Trophoblast cell (in vitro differentiated cells and primary cell): Measurements from ENCODE around the gene ATP13A4.

ENCODE experiments used
- DNase-seq, 2 donors: peaks; one replicate each; pipeline ENCODE4 v3.0.0-alpha.2; 2016
- H2AFZ ChIP-seq: 2 replicates; pipeline ENCODE4 v1.6.1; 2013; ENCODE audit warnings: low read length, moderate library complexity, mild to moderate bottlenecking; ENCODE audit not compliant: insufficient read depth, poor library complexity
- H2AK5ac ChIP-seq: 2 replicates; pipeline ENCODE4 v1.6.1; 2013; ENCODE audit warnings: mild to moderate bottlenecking, low read length
- H2BK120ac ChIP-seq: 2 replicates; pipeline ENCODE4 v1.6.1; 2013; ENCODE audit warnings: low read length, mild to moderate bottlenecking, moderate library complexity; ENCODE audit not compliant: insufficient read depth, poor library complexity
- H2BK12ac ChIP-seq: 2 replicates; pipeline ENCODE4 v1.6.1; 2013; ENCODE audit warnings: mild to moderate bottlenecking, low read length, moderate library complexity
- H2BK5ac ChIP-seq: 2 replicates; pipeline ENCODE4 v1.6.1; 2013; ENCODE audit warnings: low read length, low read depth, moderate library complexity, mild to moderate bottlenecking; ENCODE audit not compliant: poor library complexity
- H3K14ac ChIP-seq: 2 replicates; pipeline ENCODE4 v1.6.1; 2013; ENCODE audit warnings: mild to moderate bottlenecking, low read length
- H3K18ac ChIP-seq: 2 replicates; pipeline ENCODE4 v1.6.1; 2013; ENCODE audit warnings: mild to moderate bottlenecking, low read length
- H3K23ac ChIP-seq: 2 replicates; pipeline ENCODE4 v1.6.1; 2013; ENCODE audit warnings: low read length
- H3K27ac ChIP-seq: 2 replicates; pipeline ENCODE4 v1.5.1; 2013; ENCODE audit warnings: low read depth, mild to moderate bottlenecking, inconsistent platforms, low read length, moderate library complexity
- H3K27me3 ChIP-seq: 2 replicates; pipeline ENCODE4 v1.6.1; 2013; ENCODE audit warnings: inconsistent platforms, mild to moderate bottlenecking, low read length, moderate library complexity; ENCODE audit not compliant: insufficient read depth
- H3K36me3 ChIP-seq, 2 experiments: 1 replicate in 1 of 2; 2 replicates in 1 of 2; pipeline ENCODE4 v1.6.1; 2013; ENCODE audit warnings: low read length in 2 of 2, mild to moderate bottlenecking in 2 of 2, moderate library complexity in 1 of 2; ENCODE audit not compliant: insufficient read depth in 2 of 2, control insufficient read depth in 1 of 2
- H3K4ac ChIP-seq: 2 replicates; pipeline ENCODE4 v1.6.1; 2013; ENCODE audit warnings: low read depth, mild to moderate bottlenecking, low read length, moderate library complexity
- H3K4me1 ChIP-seq, 2 experiments: 1 replicate in 1 of 2; 2 replicates in 1 of 2; pipeline ENCODE4 v1.6.1; 2013; ENCODE audit warnings: low read length in 2 of 2, mild to moderate bottlenecking in 2 of 2, moderate library complexity in 1 of 2; ENCODE audit not compliant: insufficient read depth in 2 of 2, control insufficient read depth in 1 of 2
- H3K4me2 ChIP-seq: 2 replicates; pipeline ENCODE4 v1.6.1; 2013; ENCODE audit warnings: inconsistent platforms, mild to moderate bottlenecking, low read length, moderate library complexity
- H3K4me3 ChIP-seq: 2 replicates; pipeline ENCODE4 v1.5.1; 2013; ENCODE audit warnings: mild to moderate bottlenecking, low read depth, low read length, inconsistent platforms
- H3K79me1 ChIP-seq: one replicate; pipeline ENCODE4 v1.6.1; 2013; ENCODE audit warnings: low read length
- H3K79me2 ChIP-seq: 2 replicates; pipeline ENCODE4 v1.6.1; 2013; ENCODE audit warnings: low read length, mild to moderate bottlenecking; ENCODE audit not compliant: control insufficient read depth, insufficient read depth, poor library complexity
- H3K9ac ChIP-seq: 2 replicates; pipeline ENCODE4 v1.6.1; 2013; ENCODE audit warnings: mild to moderate bottlenecking, low read length
- H3K9me3 ChIP-seq: 2 replicates; pipeline ENCODE4 v1.6.1; 2013; ENCODE audit warnings: low read depth, mild to moderate bottlenecking, control low read depth, inconsistent platforms, low read length; ENCODE audit not compliant: insufficient read depth
- H4K12ac ChIP-seq: 2 replicates; pipeline ENCODE4 v1.6.1; 2013; ENCODE audit warnings: low read depth, mild to moderate bottlenecking, low read length, moderate library complexity
- H4K8ac ChIP-seq: 2 replicates; pipeline ENCODE4 v1.6.1; 2013; ENCODE audit warnings: low read depth, mild to moderate bottlenecking, low read length, moderate library complexity
- H4K91ac ChIP-seq: one replicate; pipeline ENCODE4 v1.6.1; 2013; ENCODE audit warnings: low read depth, mild to moderate bottlenecking, low read length, moderate library complexity
- WGBS: extraction: QIAGEN DNeasy Blood & Tissue Kit; methylation state at CpG from one replicate; pipeline ENCODE4 v1.1.7; 2013; ENCODE audit warnings: missing lambda C conversion rate; ENCODE audit not compliant: insufficient read length, insufficient coverage; ENCODE audit errors: extremely low coverage; 5-methylcytosine and 5-hydroxymethylcytosine counted together

The ATP13A4 gene

DNA sequence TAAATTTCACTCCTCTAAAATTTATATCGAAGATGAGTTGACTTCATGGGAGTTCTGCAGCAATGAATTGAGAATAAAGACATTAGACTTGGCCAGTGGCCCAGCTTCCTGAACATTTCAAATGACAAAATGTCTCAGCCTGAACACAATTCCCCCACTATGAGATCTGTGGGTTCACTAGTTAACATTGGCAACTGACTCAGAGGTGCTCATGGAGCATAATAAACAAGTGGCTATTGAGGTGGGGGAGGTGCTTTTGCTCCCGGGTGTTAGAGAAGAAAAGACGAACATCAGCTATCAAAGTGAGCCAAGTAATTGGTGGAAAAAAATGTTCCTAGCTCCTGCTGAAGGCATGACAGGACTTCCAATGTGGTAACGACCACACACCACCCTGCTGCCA, 6.3 kb downstream of the ATP13A4 start:
- Histone ChIP-seq H3K4me2 (no peak overlapping the region), H3K9me3 (no peaks in the 10 kb centered on the region), H3K4me1 (no peaks in the 10 kb centered on the region), H4K91ac (no peak overlapping the region), H4K8ac (no peak overlapping the region), H2BK5ac (no peak overlapping the region), H3K9ac (no peak overlapping the region), H3K36me3 (no peaks in the 10 kb centered on the region), H3K79me2 (no peaks in the 10 kb centered on the region), H3K4ac (no peak overlapping the region), H2BK12ac (no peak overlapping the region), H2BK120ac (no peak overlapping the region), H3K18ac (no peak overlapping the region), H4K12ac (no peak overlapping the region), H3K79me1 (no peaks in the 10 kb centered on the region), H3K14ac (no peak overlapping the region), H3K4me3 (no peak overlapping the region), H2AK5ac (no peak overlapping the region), H2AFZ (no peak overlapping the region), H3K27ac (no peak overlapping the region), H3K27me3 (no peaks in the 10 kb centered on the region), H3K23ac (no peak overlapping the region)
- WGBS: no CpG with 5 or more reads among the region's 4 CpGs
- no peak for DNase-seq

DNA sequence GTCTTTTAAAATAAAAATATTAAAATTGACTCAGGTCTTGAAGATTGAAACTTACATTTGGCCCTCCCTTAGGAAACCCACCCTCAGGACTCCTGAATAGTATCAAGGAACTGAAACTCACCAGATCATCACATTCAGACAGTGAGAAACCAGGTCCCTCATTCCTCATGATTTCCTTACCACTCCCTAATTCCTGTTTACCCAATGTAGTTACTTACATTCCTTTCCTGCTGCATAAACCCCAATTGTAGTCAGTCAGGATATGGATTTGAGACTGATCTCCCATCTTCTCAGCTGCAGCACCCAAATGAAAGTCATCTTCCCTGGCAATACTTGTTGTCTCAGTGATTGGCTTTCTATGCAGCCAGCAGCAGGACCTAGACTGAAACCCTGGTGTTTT, 8.6 kb downstream of the ATP13A4 start:
- H4K12ac ChIP-seq: no peak overlapping the region
- H3K79me2 ChIP-seq: no peaks in the 10 kb centered on the region
- H4K91ac ChIP-seq: no peak overlapping the region
- H3K9me3 ChIP-seq: no peaks in the 10 kb centered on the region
- no peak overlapping the region for H3K23ac ChIP-seq
- H3K4ac ChIP-seq: no peak overlapping the region
- no peaks in the 10 kb centered on the region for H3K27me3 ChIP-seq
- H3K14ac ChIP-seq: no peak overlapping the region
- no peaks in the 10 kb centered on the region for H3K36me3 ChIP-seq
- no peak overlapping the region for H3K18ac ChIP-seq
- no peak overlapping the region for H3K27ac ChIP-seq
- H3K4me1 ChIP-seq: no peaks in the 10 kb centered on the region
- H3K4me2 ChIP-seq: no peak overlapping the region
- H3K4me3 ChIP-seq: no peak overlapping the region
- H3K79me1 ChIP-seq: no peaks in the 10 kb centered on the region
- no peak overlapping the region for H2BK5ac ChIP-seq
- no peak overlapping the region for H4K8ac ChIP-seq
- no peak overlapping the region for H3K9ac ChIP-seq
- H2AFZ ChIP-seq: no peak overlapping the region
- no peak overlapping the region for H2BK120ac ChIP-seq
- no peak for DNase-seq
- no peak overlapping the region for H2BK12ac ChIP-seq
- no peak overlapping the region for H2AK5ac ChIP-seq

DNA sequence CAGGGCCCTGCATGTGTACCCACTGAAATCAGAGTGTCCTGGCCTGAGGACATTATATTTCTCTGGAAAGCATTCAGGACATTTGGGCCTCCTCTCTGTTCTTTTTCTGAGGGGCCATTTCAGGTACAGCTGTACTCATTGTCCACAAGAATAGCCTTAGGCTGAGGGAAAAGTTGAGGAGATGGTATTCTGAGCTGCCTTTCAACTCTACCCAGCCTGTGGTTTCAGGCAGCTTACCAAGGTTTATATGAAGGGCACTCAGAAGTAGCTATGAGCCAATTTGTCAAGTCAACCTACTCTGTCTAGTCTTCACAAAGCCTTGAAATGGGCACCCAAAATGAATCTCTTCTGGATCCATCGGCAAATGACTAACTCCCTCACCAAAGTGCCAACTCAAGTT, 9.4 kb downstream of the ATP13A4 start:
- Histone ChIP-seq H4K8ac (no peak overlapping the region), H3K9ac (no peak overlapping the region), H3K4me3 (no peak overlapping the region), H3K18ac (no peak overlapping the region), H3K79me1 (no peaks in the 10 kb centered on the region), H2AFZ (no peak overlapping the region), H3K4me1 (no peaks in the 10 kb centered on the region), H2AK5ac (no peak overlapping the region), H3K9me3 (no peaks in the 10 kb centered on the region), H3K14ac (no peak overlapping the region), H3K27me3 (no peaks in the 10 kb centered on the region), H3K23ac (no peak overlapping the region), H3K79me2 (no peaks in the 10 kb centered on the region), H3K27ac (no peak overlapping the region), H4K12ac (no peak overlapping the region), H2BK12ac (no peak overlapping the region), H3K4me2 (no peak overlapping the region), H4K91ac (no peak overlapping the region), H2BK5ac (no peak overlapping the region), H3K36me3 (no peaks in the 10 kb centered on the region), H3K4ac (no peak overlapping the region), H2BK120ac (no peak overlapping the region)
- WGBS: no CpG with 5 or more reads among the region's 1 CpG
- DNase-seq: no peak

DNA sequence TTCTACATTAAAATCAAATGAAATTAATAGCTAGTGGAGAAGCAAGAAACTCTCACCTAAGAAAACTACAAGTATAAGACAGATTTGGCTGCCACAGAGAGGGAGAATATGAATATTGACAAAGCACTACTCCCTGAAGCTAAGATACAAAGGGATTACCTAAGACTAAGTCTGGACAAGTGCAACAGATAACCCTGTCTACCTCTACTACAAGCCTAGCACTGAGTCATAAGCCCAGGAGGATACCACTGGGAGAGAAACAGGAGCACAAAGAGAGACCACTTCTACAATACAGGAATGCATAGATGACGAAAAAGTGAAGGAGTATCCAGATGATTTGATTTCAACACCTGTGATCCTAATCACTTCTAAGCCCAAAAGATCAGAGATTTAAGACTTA, 10.4 kb downstream of the ATP13A4 start:
- H2AK5ac ChIP-seq: no peak overlapping the region
- no peak for DNase-seq
- H3K36me3 ChIP-seq: no peaks in the 10 kb centered on the region
- H2BK12ac ChIP-seq: no peak overlapping the region
- no peak overlapping the region for H2BK5ac ChIP-seq
- H3K4ac ChIP-seq: no peak overlapping the region
- H3K14ac ChIP-seq: no peak overlapping the region
- H3K79me1 ChIP-seq: no peaks in the 10 kb centered on the region
- no peaks in the 10 kb centered on the region for H3K4me1 ChIP-seq
- no peak overlapping the region for H2AFZ ChIP-seq
- H4K12ac ChIP-seq: no peak overlapping the region
- no peaks in the 10 kb centered on the region for H3K27me3 ChIP-seq
- H3K79me2 ChIP-seq: no peaks in the 10 kb centered on the region
- WGBS: no CpG with 5 or more reads among the region's 1 CpG
- no peak overlapping the region for H3K4me2 ChIP-seq
- H3K4me3 ChIP-seq: no peak overlapping the region
- H4K8ac ChIP-seq: no peak overlapping the region
- no peaks in the 10 kb centered on the region for H3K9me3 ChIP-seq
- H4K91ac ChIP-seq: no peak overlapping the region
- H3K18ac ChIP-seq: no peak overlapping the region
- no peak overlapping the region for H3K23ac ChIP-seq
- H3K9ac ChIP-seq: no peak overlapping the region
- no peak overlapping the region for H3K27ac ChIP-seq
- H2BK120ac ChIP-seq: no peak overlapping the region
